HT-29 (cell line): ENCODE results near the gene LGALS1. TPM values are rescaled to one million over a fixed set of nuclear protein-coding genes. Genes with fewer than 3 reads are reported as not detected.

ENCODE experiments used
- DNase-seq: peaks from one replicate; pipeline ENCODE4 v3.0.0-alpha.2; 2015; ENCODE audit warnings: low spot score
- total RNA-seq: library from RNA; depleted of rRNA; stranded (reverse); fragments of >200 nt; shearing (Covaris generic); gene quantifications from 2 replicates; pipeline ENCODE4 v1.2.3, GENCODE V29; 2014; rRNA removed

Gene LGALS1
- total RNA-seq, result 15.3 and 30.9 TPM in 2 replicates

- peak; percentile 78 for DNase-seq
Measured at GRCh38 chr22:37674951-37675929, at the start of gene LGALS1. Gene LGALS1 (plus strand): TSS chr22:37675636. CDS start chr22:37675703, 67 bp downstream.

GRCh38 chr22:37625737-37626136, 49.7 kb upstream of the LGALS1 start:
- DNase-seq, result no peak

GRCh38 chr22:37626144-37626543, 49.3 kb upstream of the LGALS1 start:
- no peak for DNase-seq

- DNase-seq, result no peak
Measured at GRCh38 chr22:37626556-37627075, 48.8 kb upstream of the LGALS1 start.

GRCh38 chr22:37627121-37627520, 48.3 kb upstream of the LGALS1 start:
- DNase-seq, result no peak

- DNase-seq, result no peak
Measured at GRCh38 chr22:37627545-37627944, 47.9 kb upstream of the LGALS1 start.

- DNase-seq, result no peak
Measured at GRCh38 chr22:37628830-37629229, 46.6 kb upstream of the LGALS1 start.

- DNase-seq, result no peak
Measured at GRCh38 chr22:37629928-37630327, 45.5 kb upstream of the LGALS1 start.

- DNase-seq, result no peak
Measured at GRCh38 chr22:37630839-37631435, 44.5 kb upstream of the LGALS1 start.

GRCh38 chr22:37631448-37632173, 43.8 kb upstream of the LGALS1 start:
- no peak for DNase-seq

- no peak for DNase-seq
Measured at GRCh38 chr22:37632174-37633088, 43.0 kb upstream of the LGALS1 start.

- no peak for DNase-seq
Measured at GRCh38 chr22:37633089-37633624, 42.3 kb upstream of the LGALS1 start.

- no peak for DNase-seq
Measured at GRCh38 chr22:37633625-37634416, 41.6 kb upstream of the LGALS1 start.

- DNase-seq, result peak; percentile 35
Measured at GRCh38 chr22:37634417-37634924, 41.0 kb upstream of the LGALS1 start.

- no peak for DNase-seq
Measured at GRCh38 chr22:37635157-37635556, 40.3 kb upstream of the LGALS1 start.

- peak; percentile 26 for DNase-seq
Measured at GRCh38 chr22:37636186-37636948, 39.1 kb upstream of the LGALS1 start.

- DNase-seq, result no peak
Measured at GRCh38 chr22:37636949-37637273, 38.5 kb upstream of the LGALS1 start.

- no peak for DNase-seq
Measured at GRCh38 chr22:37638391-37639069, 36.9 kb upstream of the LGALS1 start.
